Measurements from ENCODE around the gene IL1R1. TPM values are rescaled to one million over a fixed set of nuclear protein-coding genes. Genes with fewer than 3 reads are reported as not detected.

Gene IL1R1
- polyA plus RNA-seq, 3 donors, result 1.8 to 2.7 (median 2.6) TPM

- no peaks in the 10 kb centered on the region for H3K36me3 ChIP-seq (replicated peaks in 1 of 2; ENCODE audit: control insufficient read depth in 1 of 2, insufficient read depth in 2 of 2, low read length in 2 of 2)
- H3K9ac ChIP-seq (ENCODE audit: insufficient read depth, low read length, poor library complexity, severe bottlenecking), result no peak overlapping the region
- no peaks in the 10 kb centered on the region for H3K4me1 ChIP-seq (ENCODE audit: control insufficient read depth in 1 of 2, insufficient read depth in 2 of 2, low read length in 2 of 2)
- H3K36me3 Mint-ChIP-seq, result peaks cover 4 to 6% of the 10 kb centered on the region in 2 donors
- peaks cover 7% of the 10 kb centered on the region for H3K4me1 Mint-ChIP-seq
- no peak overlapping the region for H3K27ac ChIP-seq (ENCODE audit: low read depth in 1 of 2, low read length in 2 of 2)
- H3K4me3 Mint-ChIP-seq, result no peak overlapping the region
- H4K20me1 ChIP-seq (ENCODE audit: insufficient read depth, low read length), result no peaks in the 10 kb centered on the region
- no peak overlapping the region for H3K4me2 ChIP-seq (replicated peaks; ENCODE audit: extremely low read depth, low read length, poor library complexity, severe bottlenecking)
- H3K9me3 ChIP-seq (replicated peaks in 1 of 2; ENCODE audit: control insufficient read depth in 1 of 2, insufficient read depth in 1 of 2, low read length in 2 of 2), result no peaks in the 10 kb centered on the region
- H3K9me3 Mint-ChIP-seq, result peaks cover 0 to 2% (median 0%) of the 10 kb centered on the region in 7 donors
- no CpG with 5 or more reads among the region's 1 CpG for WGBS (ENCODE audit: insufficient coverage)
- no peaks in the 10 kb centered on the region for H3K79me2 ChIP-seq (ENCODE audit: insufficient read depth, low read length)
- H3K27ac Mint-ChIP-seq, result no peak overlapping the region
- H3K4me3 ChIP-seq (replicated peaks in 1 of 3; ENCODE audit: low read depth in 2 of 3, low read length in 3 of 3), result no peak overlapping the region
- peaks cover 2 to 6% (median 2%) of the 10 kb centered on the region in 3 donors for H3K27me3 Mint-ChIP-seq (ENCODE audit: low read depth in 3 of 3)
- H3K27me3 ChIP-seq (ENCODE audit: control insufficient read depth in 2 of 2, insufficient read depth in 2 of 2, low read length in 2 of 2), result no peaks in the 10 kb centered on the region
- no peak overlapping the region for H2AFZ ChIP-seq (ENCODE audit: insufficient read depth, low read depth, low read length, poor library complexity, severe bottlenecking)
- intact Hi-C loops (cut with micrococcal nuclease), result no loop called here
- DNase-seq, result no peak
- TF ChIP-seq CTCF (IDR thresholded peaks at IDR 0.05), result no peak
These were observed 38.1 kb downstream of the IL1R1 start for GRCh38 chr2:102180687-102180999.

GRCh38 chr2:102181376-102181775 is 38.8 kb downstream of the IL1R1 start:
- intact Hi-C loops (cut with micrococcal nuclease), result no loop called here
- H3K27ac ChIP-seq (ENCODE audit: low read depth in 1 of 2, low read length in 2 of 2), result no peak overlapping the region
- H3K36me3 ChIP-seq (replicated peaks in 1 of 2; ENCODE audit: control insufficient read depth in 1 of 2, insufficient read depth in 2 of 2, low read length in 2 of 2), result no peaks in the 10 kb centered on the region
- no peaks in the 10 kb centered on the region for H3K79me2 ChIP-seq (ENCODE audit: insufficient read depth, low read length)
- Mint-ChIP-seq H3K36me3 (peaks cover 3 to 4% of the 10 kb centered on the region in 2 donors), H3K4me3 (no peak overlapping the region), H3K9me3 (peaks cover 0 to 2% (median 0%) of the 10 kb centered on the region in 7 donors), H3K27ac (no peak overlapping the region), H3K27me3 (ENCODE audit: low read depth in 3 of 3) (peaks cover 2 to 6% (median 3%) of the 10 kb centered on the region in 3 donors), H3K4me1 (peaks cover 3% of the 10 kb centered on the region)
- H3K4me3 ChIP-seq (replicated peaks in 1 of 3; ENCODE audit: low read depth in 2 of 3, low read length in 3 of 3), result no peak overlapping the region
- H4K20me1 ChIP-seq (ENCODE audit: insufficient read depth, low read length), result no peaks in the 10 kb centered on the region
- H3K9me3 ChIP-seq (replicated peaks in 1 of 2; ENCODE audit: control insufficient read depth in 1 of 2, insufficient read depth in 1 of 2, low read length in 2 of 2), result no peaks in the 10 kb centered on the region
- H3K4me2 ChIP-seq (replicated peaks; ENCODE audit: extremely low read depth, low read length, poor library complexity, severe bottlenecking), result no peak overlapping the region
- TF ChIP-seq CTCF (IDR thresholded peaks at IDR 0.05), result no peak
- no CpG with 5 or more reads among the region's 5 CpGs for WGBS (ENCODE audit: insufficient coverage)
- no peak overlapping the region for H2AFZ ChIP-seq (ENCODE audit: insufficient read depth, low read depth, low read length, poor library complexity, severe bottlenecking)
- H3K4me1 ChIP-seq (ENCODE audit: control insufficient read depth in 1 of 2, insufficient read depth in 2 of 2, low read length in 2 of 2), result no peaks in the 10 kb centered on the region
- H3K9ac ChIP-seq (ENCODE audit: insufficient read depth, low read length, poor library complexity, severe bottlenecking), result no peak overlapping the region
- H3K27me3 ChIP-seq (ENCODE audit: control insufficient read depth in 2 of 2, insufficient read depth in 2 of 2, low read length in 2 of 2), result peaks cover 0 to under 1% of the 10 kb centered on the region in 2 donors
- no peak for DNase-seq

All from CD14-positive monocyte (primary cell).